ENCODE results near the gene MYO9B.
A peak's percentile ranks its signal among the peaks of the same experiment; 100 is the strongest.

The MYO9B gene

DNA sequence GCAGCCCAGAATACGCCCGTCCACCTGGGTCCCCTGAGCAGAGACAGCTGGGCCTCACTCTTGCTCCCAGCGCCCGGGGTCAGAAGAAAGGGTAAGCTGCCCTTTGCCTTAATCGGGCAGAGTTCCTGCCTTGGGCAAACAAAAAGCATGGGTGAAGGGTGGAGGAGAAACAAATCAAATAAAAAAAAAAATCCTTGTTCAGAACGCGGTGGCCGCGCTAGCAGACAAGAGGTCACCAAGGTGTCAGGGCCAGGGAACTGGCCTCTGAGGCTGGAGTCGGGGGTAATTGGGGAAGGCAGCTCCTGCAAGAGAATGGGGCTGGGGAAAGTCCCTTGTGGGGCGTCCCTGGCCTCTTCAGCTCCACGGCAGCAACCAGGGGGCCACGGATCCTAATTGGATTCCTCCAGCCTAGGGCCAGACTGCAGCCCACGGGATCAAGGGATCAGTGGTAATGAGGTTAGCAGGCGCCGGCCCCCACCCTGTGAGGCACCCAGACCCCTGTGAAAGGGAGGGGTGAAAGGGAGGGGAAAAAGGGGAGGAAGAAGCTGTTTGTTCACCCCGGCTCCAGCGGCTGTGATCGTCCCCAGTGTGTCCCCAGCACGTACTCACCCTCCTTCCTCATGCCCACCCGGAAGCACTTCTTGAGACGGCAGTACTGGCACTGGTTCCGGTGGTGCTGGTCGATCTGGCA is 164.6 kb downstream of the MYO9B start:
- peaks cover 19% of the 10 kb centered on the region for H3K36me3 ChIP-seq (ENCODE audit: insufficient read depth, low read length)
- no peak overlapping the region for H2AFZ ChIP-seq (ENCODE audit: low read depth, low read length)
- peaks cover 23% of the 10 kb centered on the region for H3K4me1 ChIP-seq (ENCODE audit: insufficient read depth, low read length)
- no peak overlapping the region for H3K4me3 ChIP-seq (ENCODE audit: low read length)
- no peaks in the 10 kb centered on the region for H3K27me3 ChIP-seq (ENCODE audit: insufficient read depth, low read length)
- no peaks in the 10 kb centered on the region for H3K9me3 ChIP-seq (ENCODE audit: low read length)

DNA sequence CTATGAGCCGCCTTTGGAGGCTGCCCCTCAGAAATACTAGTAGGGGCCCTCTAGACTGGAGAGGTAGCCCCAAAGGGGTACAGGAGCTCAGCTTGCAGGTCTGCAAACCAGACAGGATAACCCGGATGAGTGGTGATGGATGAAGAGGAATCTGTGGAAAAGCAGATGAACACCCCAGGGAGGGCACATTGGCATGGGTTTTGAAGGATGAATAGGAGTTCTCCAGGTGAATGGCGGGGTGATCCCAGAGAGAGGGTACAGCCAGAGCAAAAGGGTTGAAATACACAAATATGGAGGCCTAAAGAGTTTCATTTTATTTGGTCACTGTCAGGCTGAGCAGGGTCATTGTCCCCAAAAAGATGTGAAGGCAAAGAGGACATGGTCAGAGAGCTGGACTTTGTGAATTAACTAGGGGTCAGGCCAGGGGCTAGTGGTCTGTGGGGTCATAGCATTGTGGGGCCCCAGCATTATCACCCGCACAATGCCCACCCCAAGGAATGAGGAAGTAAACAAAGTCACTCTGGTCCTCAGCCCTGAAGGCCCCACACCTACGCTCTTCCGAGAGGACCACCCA is 165.3 kb downstream of the MYO9B start:
- Histone ChIP-seq H3K4me1 (ENCODE audit: insufficient read depth, low read length) (peaks cover 23% of the 10 kb centered on the region), H3K9me3 (ENCODE audit: low read length) (no peaks in the 10 kb centered on the region), H3K36me3 (ENCODE audit: insufficient read depth, low read length) (peaks cover 19% of the 10 kb centered on the region), H3K4me3 (ENCODE audit: low read length) (no peak overlapping the region), H2AFZ (ENCODE audit: low read depth, low read length) (no peak overlapping the region), H3K27me3 (ENCODE audit: insufficient read depth, low read length) (no peaks in the 10 kb centered on the region)

- H3K9me3 ChIP-seq (ENCODE audit: low read length) = no peaks in the 10 kb centered on the region
- no peaks in the 10 kb centered on the region for H3K27me3 ChIP-seq (ENCODE audit: insufficient read depth, low read length)
- peaks cover 13% of the 10 kb centered on the region for H3K36me3 ChIP-seq (ENCODE audit: insufficient read depth, low read length)
- H3K4me1 ChIP-seq (ENCODE audit: insufficient read depth, low read length) = peaks cover 32% of the 10 kb centered on the region
- no peak overlapping the region for H2AFZ ChIP-seq (ENCODE audit: low read depth, low read length)
- no peak overlapping the region for H3K4me3 ChIP-seq (ENCODE audit: low read length)
Observed at GRCh38 chr19:17242431-17243208, 167.0 kb downstream of the MYO9B start.

DNA sequence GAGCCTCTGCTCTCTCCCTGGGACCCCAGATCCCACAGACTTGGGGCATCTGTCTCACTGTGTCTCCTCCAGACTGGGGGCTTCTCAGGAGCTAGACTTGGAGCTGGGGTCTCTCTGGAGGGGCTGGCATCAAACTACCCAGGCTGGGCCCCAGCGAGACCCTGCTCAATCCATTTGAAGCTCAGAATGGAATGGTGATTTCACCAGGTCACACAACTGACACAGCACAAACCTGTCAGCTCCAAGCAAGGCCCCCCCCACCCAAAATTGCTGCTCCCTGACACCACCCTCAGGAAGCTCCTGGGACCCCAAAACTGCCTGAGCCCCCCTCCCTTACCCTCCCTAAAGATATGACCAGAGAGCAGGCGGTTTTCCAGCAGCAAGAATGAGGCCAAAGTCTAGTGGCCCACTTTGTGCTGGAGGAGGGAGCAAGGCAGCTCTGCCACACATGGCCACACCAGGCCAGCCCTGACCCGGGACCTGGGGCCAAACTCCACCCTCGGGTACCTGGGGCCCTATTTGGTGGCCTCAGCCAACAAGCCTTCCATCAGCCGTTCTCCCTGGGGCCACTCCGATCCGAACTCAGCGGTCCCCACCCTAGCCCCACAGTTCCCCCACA is 167.7 kb downstream of the MYO9B start:
- Histone ChIP-seq H3K4me1 (ENCODE audit: insufficient read depth, low read length) (peaks cover 39% of the 10 kb centered on the region), H3K36me3 (ENCODE audit: insufficient read depth, low read length) (peaks cover 12% of the 10 kb centered on the region), H2AFZ (ENCODE audit: low read depth, low read length) (no peak overlapping the region), H3K27me3 (ENCODE audit: insufficient read depth, low read length) (no peaks in the 10 kb centered on the region), H3K4me3 (ENCODE audit: low read length) (peak overlapping the region; percentile 98), H3K9me3 (ENCODE audit: low read length) (no peaks in the 10 kb centered on the region)

DNA sequence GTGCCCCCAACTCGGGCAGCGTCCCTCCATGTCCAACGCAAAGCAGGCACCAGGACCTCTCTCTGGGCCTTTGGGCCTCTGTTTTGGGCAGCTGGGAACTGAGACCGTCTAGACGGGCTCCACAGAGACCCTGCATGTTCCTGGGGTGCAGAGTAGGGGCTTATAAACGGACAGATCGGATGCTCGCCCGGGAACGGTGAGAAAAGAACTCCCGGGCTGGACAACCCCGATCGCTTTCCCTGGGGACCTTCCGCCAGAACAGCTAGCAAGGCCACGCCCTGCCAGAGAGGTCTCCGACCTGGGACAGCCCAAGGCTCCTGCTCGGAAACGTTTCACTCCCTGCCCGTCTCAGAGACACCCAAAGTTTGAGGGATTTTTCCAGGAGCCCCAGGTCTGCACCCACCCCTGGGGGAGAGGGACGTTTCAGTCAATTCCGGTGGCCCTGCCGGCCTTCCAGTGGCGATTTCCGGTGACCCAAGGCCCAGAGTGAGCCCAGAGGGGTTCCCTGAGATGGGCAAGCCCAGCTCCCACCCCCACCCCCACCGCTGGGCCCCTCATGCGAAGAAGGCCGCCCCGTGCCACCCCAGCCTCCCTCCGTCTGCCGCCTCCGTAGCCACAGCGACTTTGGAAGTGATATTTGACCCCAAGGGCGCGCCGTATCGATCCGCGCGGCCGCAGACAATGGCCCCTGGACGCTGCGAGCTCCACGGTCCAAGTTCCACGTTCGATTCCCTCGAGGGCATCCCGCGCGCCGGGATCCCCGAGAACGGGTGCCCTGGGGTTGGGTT is 168.4 kb downstream of the MYO9B start:
- peaks cover 45% of the 10 kb centered on the region for H3K4me1 ChIP-seq (ENCODE audit: insufficient read depth, low read length)

DNA sequence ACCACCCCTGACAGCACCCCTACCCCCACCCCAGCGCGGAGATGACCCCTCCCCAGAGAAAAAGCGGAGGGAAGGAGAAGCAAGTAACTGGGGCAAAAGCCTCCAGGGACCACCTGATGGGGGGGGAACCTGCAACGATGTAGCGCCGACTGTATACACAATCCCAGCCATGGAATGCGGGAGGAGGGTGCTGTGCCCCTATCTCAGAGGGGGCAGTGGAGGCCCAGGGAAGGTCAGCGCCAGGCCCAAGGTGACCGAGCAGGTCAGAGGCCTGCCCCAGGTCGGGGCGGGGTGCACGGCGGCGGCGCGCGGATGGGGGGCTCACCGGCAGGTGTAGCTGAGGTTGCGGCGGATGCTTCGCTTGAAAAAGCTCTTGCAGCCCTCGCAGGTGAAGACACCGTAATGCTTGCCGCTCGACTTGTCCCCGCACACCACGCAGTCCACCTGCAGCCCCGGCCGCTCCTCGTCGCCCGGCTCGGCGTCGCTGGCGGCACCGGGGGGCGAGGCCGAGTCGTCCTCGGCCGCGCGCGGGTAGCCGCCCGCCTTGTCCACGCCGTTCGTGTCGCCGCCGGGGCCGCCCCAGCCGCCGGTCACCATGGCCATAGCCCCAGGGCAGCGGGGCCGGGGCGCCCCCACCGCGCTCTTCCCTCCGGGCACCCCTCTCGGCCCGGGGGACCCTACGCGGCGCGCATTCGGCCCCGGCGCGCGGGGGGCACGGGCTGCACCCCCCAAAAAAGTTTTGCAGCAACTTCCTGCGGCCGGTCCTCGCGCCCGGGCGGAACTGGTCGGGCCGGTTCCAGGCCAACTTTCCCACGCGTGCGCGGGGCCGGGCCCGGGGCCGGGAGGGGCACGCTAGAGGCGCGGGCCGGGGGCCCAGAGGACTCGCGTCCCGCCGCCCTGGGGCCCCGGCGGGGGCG is 169.3 kb downstream of the MYO9B start:
- Histone ChIP-seq H3K4me3 (ENCODE audit: low read length) (peak overlapping the region; percentile 98), H3K27me3 (ENCODE audit: insufficient read depth, low read length) (no peaks in the 10 kb centered on the region), H3K4me1 (ENCODE audit: insufficient read depth, low read length) (peaks cover 46% of the 10 kb centered on the region), H3K9me3 (ENCODE audit: low read length) (no peaks in the 10 kb centered on the region), H3K36me3 (ENCODE audit: insufficient read depth, low read length) (peaks cover 7% of the 10 kb centered on the region), H2AFZ (ENCODE audit: low read depth, low read length) (no peak overlapping the region)

More for the DNA sequence above, 168.4 kb downstream of the MYO9B start:
- Histone ChIP-seq H3K27me3 (ENCODE audit: insufficient read depth, low read length) (no peaks in the 10 kb centered on the region), H3K4me3 (ENCODE audit: low read length) (peak overlapping the region; percentile 98), H3K9me3 (ENCODE audit: low read length) (no peaks in the 10 kb centered on the region), H3K36me3 (ENCODE audit: insufficient read depth, low read length) (peaks cover 7% of the 10 kb centered on the region), H2AFZ (ENCODE audit: low read depth, low read length) (no peak overlapping the region)

DNA sequence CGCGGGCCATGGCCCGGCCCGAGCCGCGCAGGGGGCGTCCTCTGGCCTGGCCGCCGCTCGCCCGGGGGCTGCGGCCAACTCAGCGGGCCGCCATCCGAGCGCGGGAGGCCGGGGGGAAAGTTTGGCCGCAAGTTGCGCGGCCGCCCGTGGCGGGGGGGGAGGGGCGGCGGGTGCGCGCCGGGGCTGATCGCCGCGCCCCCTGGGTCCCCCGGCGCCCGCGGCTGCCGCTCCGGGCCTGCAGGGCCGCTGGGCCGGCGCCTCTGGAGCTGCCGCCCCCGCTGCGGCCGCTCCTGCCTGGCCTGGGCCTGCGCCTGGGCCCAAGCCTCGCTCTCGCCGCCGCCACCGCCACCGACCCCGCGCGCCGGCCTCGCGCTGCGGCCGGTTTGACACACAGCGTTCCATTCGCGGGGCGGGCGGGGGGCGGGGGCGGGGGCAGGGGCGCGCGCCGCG is 170.0 kb downstream of the MYO9B start, which contains the start of gene NR2F6:
NR2F6 (minus strand) TSS at position 385 of the 450 bp plus-strand sequence. CDS start 699 bp downstream, outside the sequence.
- peak within 1 kb of the TSS; percentile 98 for H3K4me3 ChIP-seq (ENCODE audit: low read length)
- H3K36me3 ChIP-seq (ENCODE audit: insufficient read depth, low read length) = peaks cover 5% of the 10 kb centered on the region
- peak within 1 kb of the TSS; percentile 13 for H2AFZ ChIP-seq (ENCODE audit: low read depth, low read length)
- no peaks in the 10 kb centered on the region for H3K27me3 ChIP-seq (ENCODE audit: insufficient read depth, low read length)
- peaks cover 40% of the 10 kb centered on the region for H3K4me1 ChIP-seq (ENCODE audit: insufficient read depth, low read length)
- H3K9me3 ChIP-seq (ENCODE audit: low read length) = no peaks in the 10 kb centered on the region

GRCh38 chr19:17246681-17247425 is 171.3 kb downstream of the MYO9B start:
- H3K4me3 ChIP-seq (ENCODE audit: low read length) = peak overlapping the region; percentile 37
- peak overlapping the region; percentile 13 for H2AFZ ChIP-seq (ENCODE audit: low read depth, low read length)
- H3K27me3 ChIP-seq (ENCODE audit: insufficient read depth, low read length) = no peaks in the 10 kb centered on the region
- peaks cover 37% of the 10 kb centered on the region for H3K4me1 ChIP-seq (ENCODE audit: insufficient read depth, low read length)
- no peaks in the 10 kb centered on the region for H3K9me3 ChIP-seq (ENCODE audit: low read length)
- no peaks in the 10 kb centered on the region for H3K36me3 ChIP-seq (ENCODE audit: insufficient read depth, low read length)

DNA sequence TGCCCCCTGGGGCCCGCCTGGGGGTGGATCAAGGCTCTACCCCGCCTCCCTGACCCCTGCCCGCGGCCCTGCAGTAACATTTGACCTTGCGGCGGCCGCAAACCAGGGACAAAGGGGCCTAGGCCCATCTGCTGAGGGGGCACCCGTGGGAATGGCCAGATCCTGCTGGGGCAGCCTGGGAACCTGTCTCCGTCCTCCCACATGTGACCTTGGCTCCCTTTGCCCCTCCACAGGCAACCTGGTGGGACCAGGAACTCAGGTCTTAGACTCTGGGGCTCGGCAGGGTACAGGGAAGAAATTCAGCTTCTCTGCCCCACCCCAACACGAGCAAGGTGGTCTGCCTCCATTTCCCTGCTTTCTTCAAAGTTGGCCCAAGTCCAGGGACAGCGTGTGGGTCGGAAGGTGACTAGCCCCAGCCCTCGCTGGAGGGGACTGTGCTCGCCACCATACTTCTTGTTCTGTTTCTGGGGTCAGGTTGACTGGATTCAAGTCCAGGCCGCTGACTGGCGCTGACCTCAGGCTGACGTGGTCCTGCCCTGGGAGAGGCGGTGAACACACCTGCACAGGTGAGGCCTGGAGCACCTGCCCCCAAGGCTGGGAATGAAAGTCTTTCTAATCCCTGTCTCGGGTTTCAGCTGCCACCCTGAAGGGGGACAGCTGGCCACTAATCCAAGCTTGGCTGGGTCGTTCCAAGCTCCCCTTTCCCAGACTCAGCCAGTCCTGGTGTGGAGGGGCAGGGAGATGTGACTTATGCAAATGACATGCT is 172.6 kb downstream of the MYO9B start:
- Histone ChIP-seq H3K36me3 (ENCODE audit: insufficient read depth, low read length) (no peaks in the 10 kb centered on the region), H3K4me3 (ENCODE audit: low read length) (no peak overlapping the region), H3K27me3 (ENCODE audit: insufficient read depth, low read length) (no peaks in the 10 kb centered on the region), H3K9me3 (ENCODE audit: low read length) (no peaks in the 10 kb centered on the region), H2AFZ (ENCODE audit: low read depth, low read length) (no peak overlapping the region), H3K4me1 (ENCODE audit: insufficient read depth, low read length) (peaks cover 35% of the 10 kb centered on the region)

DNA sequence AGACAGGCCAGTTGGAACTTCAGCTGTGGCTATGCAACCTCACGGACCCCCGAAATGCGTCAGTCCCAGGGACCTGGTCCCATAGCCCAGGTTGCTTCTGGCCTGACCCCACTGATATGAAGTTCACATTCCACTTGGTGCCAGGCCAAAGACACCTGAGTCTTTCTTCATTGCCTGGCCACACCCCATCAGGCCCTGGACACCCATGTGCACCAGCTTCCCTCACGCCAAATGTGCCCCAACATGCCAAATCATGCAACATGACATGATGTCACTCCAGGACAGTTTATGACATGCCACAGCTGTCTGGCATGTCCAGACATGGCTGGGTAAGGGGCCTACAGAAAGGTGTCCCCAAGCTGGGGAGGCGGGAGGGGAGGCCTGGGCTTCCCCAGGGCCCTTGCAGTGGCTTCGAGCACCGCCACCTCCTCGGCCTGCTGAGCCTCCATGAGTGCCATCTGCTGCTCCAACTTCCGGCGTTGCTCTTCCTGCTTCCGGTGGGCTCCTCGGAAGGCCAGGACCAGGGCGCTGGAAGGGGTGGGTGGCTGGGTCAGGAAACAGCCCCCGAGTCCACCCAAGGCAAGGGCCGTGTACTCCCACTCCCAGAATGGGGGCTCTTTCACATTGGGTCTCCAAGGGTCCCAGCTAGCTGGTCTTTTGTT is 174.4 kb downstream of the MYO9B start:
- H2AFZ ChIP-seq (ENCODE audit: low read depth, low read length) = no peak overlapping the region
- H3K4me1 ChIP-seq (ENCODE audit: insufficient read depth, low read length) = peaks cover 23% of the 10 kb centered on the region
- H3K9me3 ChIP-seq (ENCODE audit: low read length) = no peaks in the 10 kb centered on the region
- no peaks in the 10 kb centered on the region for H3K27me3 ChIP-seq (ENCODE audit: insufficient read depth, low read length)
- no peaks in the 10 kb centered on the region for H3K36me3 ChIP-seq (ENCODE audit: insufficient read depth, low read length)
- H3K4me3 ChIP-seq (ENCODE audit: low read length) = no peak overlapping the region
